Colonic mucosa (tissue), 4 donors: ENCODE results near the gene SCAMP1. TPM values are rescaled to one million over a fixed set of nuclear protein-coding genes. Genes with fewer than 3 reads are reported as not detected.

Experiments used
- DNase-seq: peaks from one replicate; pipeline ENCODE4 v3.0.0-alpha.2; 2020
- H3K27ac ChIP-seq: fragments of 200-600 bp; one replicate; pipeline ENCODE4 v1.8.0; 2021
- H3K27me3 ChIP-seq: fragments of 200-600 bp; one replicate; pipeline ENCODE4 v1.8.0; 2021
- H3K36me3 ChIP-seq: fragments of 200-600 bp; one replicate; pipeline ENCODE4 v1.8.0; 2021
- H3K4me1 ChIP-seq: fragments of 200-600 bp; one replicate; pipeline ENCODE4 v1.8.0; 2021; ENCODE audit warnings: mild to moderate bottlenecking
- H3K4me3 ChIP-seq: fragments of 200-600 bp; one replicate; pipeline ENCODE4 v1.8.0; 2021
- H3K9ac ChIP-seq, 2 donors: one replicate each; pipeline ENCODE4 v1.7.0; 2013; ENCODE audit warnings: control low read depth in 2 of 2, low read depth in 2 of 2, low read length in 2 of 2
- H3K9me3 ChIP-seq: fragments of 200-600 bp; one replicate; pipeline ENCODE4 v1.8.0; 2021
- CTCF ChIP-seq: fragments of 200-600 bp; IDR thresholded peaks from one replicate; pipeline ENCODE4 v1.8.0; 2022; ENCODE audit warnings: antibody characterized with exemption, mild to moderate bottlenecking
- intact Hi-C: fragments of 100-400 bp; cut with DNase I; formaldehyde crosslinking; loops from one replicate; pipeline ENCODE4 v1.14.1; 2022
- total RNA-seq, 2 donors: library from RNA; stranded (reverse); fragmentation: NEBNext Ultra II Directional in 1 of 2; extraction: Animal tissue kit (Norgen Biotek cat#: 25700) in 1 of 2; gene quantifications; one replicate each; pipeline ENCODE4 v1.2.1, GENCODE V29; 2021
- donor health status: healthy.
- donor health status: DM: no; HTN: no; CAD: no.
- donor health status: DM: no; HTN: no; CAD: no.

SCAMP1 gene
- total RNA-seq, 2 donors from 2014 or later, result 26.4 to 53.5 TPM

DNA sequence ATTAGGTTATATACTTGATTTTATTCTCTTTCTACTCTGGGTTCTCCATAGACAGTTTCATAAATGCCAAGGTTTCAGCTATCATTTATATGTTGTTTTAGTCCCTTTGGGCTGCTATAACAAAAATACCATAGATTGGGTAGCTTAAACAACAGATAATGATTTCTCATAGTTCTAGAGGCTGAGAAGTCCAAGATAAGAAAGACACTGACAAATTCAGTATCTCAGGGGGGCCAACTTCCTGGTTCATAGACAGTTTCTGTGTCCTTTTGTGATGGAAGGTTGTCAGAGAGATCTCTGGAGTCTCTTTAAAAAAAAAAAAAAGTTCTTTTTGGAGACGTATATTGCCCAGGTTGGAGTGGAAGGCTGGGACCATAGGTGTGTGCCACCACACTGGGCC lies 113.3 kb downstream of the SCAMP1 start:
- H3K36me3 ChIP-seq, result no peaks in the 10 kb centered on the region
- H3K9me3 ChIP-seq, result no peaks in the 10 kb centered on the region
- no peak for TF ChIP-seq CTCF
- H3K27me3 ChIP-seq, result no peaks in the 10 kb centered on the region
- no peak overlapping the region for H3K9ac ChIP-seq
- no peak overlapping the region for H3K27ac ChIP-seq
- no peaks in the 10 kb centered on the region for H3K4me1 ChIP-seq
- intact Hi-C loops, result no loop called here
- no peak for DNase-seq
- no peak overlapping the region for H3K4me3 ChIP-seq

DNA sequence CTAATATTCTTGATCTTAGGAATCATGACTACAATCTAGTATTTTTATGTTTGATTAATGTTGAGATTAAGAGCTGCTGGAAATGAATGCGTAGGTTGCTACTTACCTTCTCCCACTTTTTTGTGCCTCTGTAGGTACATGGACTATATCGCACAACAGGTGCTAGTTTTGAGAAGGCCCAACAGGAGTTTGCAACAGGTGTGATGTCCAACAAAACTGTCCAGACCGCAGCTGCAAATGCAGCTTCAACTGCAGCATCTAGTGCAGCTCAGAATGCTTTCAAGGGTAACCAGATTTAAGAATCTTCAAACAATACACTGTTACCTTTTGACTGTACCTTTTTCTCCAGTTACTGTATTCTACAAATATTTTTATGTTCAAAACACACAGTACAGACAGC lies 115.0 kb downstream of the SCAMP1 start:
- no peak for DNase-seq
- no peak overlapping the region for H3K4me3 ChIP-seq
- H3K9me3 ChIP-seq, result no peaks in the 10 kb centered on the region
- H3K27me3 ChIP-seq, result no peaks in the 10 kb centered on the region
- H3K9ac ChIP-seq, result no peak overlapping the region
- H3K4me1 ChIP-seq, result no peaks in the 10 kb centered on the region
- H3K27ac ChIP-seq, result no peak overlapping the region
- no peak for TF ChIP-seq CTCF
- H3K36me3 ChIP-seq, result no peaks in the 10 kb centered on the region
- intact Hi-C loops, result no loop called here

DNA sequence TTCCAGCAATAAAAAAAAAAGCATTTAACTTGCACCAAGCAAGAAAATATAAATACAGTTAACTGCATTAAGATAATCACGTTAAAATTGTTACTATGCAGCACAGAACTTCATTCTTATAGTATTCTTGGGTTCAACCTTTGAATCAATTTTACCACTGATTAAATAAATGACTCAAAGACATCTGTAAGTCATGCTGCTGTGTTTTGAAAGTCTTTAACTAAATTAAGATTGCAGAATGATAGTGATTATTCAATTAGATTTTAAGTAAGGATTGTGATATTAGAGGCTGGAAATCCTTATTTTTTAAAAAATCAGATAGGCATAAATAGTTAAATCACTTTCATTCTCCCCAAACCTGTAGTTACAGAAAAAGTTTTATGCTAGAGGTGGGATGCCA lies 116.4 kb downstream of the SCAMP1 start:
- TF ChIP-seq CTCF, result no peak

GRCh38 chr5:78482948-78483347 lies 122.5 kb downstream of the SCAMP1 start:
- TF ChIP-seq CTCF, result no peak

More for the DNA sequence above, 116.4 kb downstream of the SCAMP1 start:
- Histone ChIP-seq H3K27me3 (no peaks in the 10 kb centered on the region), H3K27ac (no peak overlapping the region), H3K4me1 (no peaks in the 10 kb centered on the region), H3K9ac (no peak overlapping the region), H3K9me3 (no peaks in the 10 kb centered on the region), H3K4me3 (no peak overlapping the region), H3K36me3 (no peaks in the 10 kb centered on the region)
- DNase-seq, result no peak
- intact Hi-C loops, result no loop called here

DNA sequence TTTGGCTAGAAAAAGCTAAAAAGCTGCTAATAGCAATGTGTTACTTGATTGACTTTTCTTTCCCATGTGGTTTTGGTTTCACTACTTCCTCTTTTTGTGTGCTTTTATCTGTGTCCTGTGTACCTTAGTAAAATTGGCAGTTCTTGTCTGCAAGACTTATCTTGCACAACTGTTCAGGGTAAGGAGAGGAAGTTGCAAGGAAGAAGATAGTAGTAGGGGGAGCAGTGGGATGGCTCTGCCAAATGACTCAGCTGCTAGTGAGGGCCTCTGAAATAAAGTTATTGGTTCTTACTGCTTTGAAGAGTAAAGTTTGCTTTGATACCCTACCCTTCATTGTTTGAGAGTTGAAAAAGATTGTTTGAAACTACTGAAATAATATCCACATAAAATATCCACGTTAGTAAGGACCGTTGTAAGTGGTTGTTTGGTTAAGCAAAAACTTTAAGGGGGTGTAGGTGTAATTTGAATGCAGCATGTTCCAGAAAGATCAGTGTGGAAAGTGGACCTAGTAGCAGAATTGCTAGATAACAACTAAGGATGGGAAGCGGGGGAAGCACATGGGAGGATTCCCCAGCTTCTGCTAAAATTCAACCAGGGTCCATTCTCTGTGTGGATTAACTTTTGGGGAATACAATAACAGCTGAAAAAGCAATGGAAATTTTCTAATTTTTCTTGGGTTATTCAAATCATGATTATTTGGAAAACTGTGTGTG lies 123.5 kb downstream of the SCAMP1 start:
- Histone ChIP-seq H3K9me3 (no peaks in the 10 kb centered on the region), H3K27me3 (no peaks in the 10 kb centered on the region), H3K36me3 (no peaks in the 10 kb centered on the region), H3K4me3 (no peak overlapping the region), H3K27ac (no peak overlapping the region), H3K4me1 (no peaks in the 10 kb centered on the region), H3K9ac (no peak overlapping the region)
- no peak for TF ChIP-seq CTCF
- intact Hi-C loops, result no loop called here
- DNase-seq, result no peak

More at GRCh38 chr5:78482948-78483347, 122.5 kb downstream of the SCAMP1 start:
- Histone ChIP-seq H3K4me3 (no peak overlapping the region), H3K36me3 (no peaks in the 10 kb centered on the region), H3K27me3 (no peaks in the 10 kb centered on the region), H3K9ac (no peak overlapping the region), H3K27ac (no peak overlapping the region), H3K4me1 (no peaks in the 10 kb centered on the region), H3K9me3 (no peaks in the 10 kb centered on the region)
- intact Hi-C loops, result no loop called here
- DNase-seq, result no peak
